HEK293 (cell line): ENCODE results near the gene OBP2A.

ENCODE experiments used
- ZNF394 ChIP-seq: fragments of 450-650 bp; formaldehyde crosslinking; IDR thresholded peaks from 2 replicates; pipeline ENCODE4 v1.5.1; 2016; ENCODE audit warnings: missing biosample characterization, missing genetic modification characterization, mild to moderate bottlenecking, moderate library complexity, borderline replicate concordance
- TF ChIP-seq, protein P1 (sequence below): fragments of 450-650 bp; formaldehyde crosslinking; IDR thresholded peaks from 2 replicates; pipeline ENCODE4 v1.5.1; 2016; ENCODE audit warnings: missing biosample characterization, missing genetic modification characterization

GRCh38 chr9:135525241-135526088, 20.5 kb upstream of the OBP2A start:
- TF ChIP-seq ZNF394 (tag by site-specific recombination), result no peak
- TF ChIP-seq, protein P1, sequence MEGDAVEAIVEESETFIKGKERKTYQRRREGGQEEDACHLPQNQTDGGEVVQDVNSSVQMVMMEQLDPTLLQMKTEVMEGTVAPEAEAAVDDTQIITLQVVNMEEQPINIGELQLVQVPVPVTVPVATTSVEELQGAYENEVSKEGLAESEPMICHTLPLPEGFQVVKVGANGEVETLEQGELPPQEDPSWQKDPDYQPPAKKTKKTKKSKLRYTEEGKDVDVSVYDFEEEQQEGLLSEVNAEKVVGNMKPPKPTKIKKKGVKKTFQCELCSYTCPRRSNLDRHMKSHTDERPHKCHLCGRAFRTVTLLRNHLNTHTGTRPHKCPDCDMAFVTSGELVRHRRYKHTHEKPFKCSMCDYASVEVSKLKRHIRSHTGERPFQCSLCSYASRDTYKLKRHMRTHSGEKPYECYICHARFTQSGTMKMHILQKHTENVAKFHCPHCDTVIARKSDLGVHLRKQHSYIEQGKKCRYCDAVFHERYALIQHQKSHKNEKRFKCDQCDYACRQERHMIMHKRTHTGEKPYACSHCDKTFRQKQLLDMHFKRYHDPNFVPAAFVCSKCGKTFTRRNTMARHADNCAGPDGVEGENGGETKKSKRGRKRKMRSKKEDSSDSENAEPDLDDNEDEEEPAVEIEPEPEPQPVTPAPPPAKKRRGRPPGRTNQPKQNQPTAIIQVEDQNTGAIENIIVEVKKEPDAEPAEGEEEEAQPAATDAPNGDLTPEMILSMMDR, result no peak
